Measurements from ENCODE around the gene LBHD2. TPM values are rescaled to one million over a fixed set of nuclear protein-coding genes. Genes with fewer than 3 reads are reported as not detected.
A peak's percentile ranks its signal among the peaks of the same experiment; 100 is the strongest.

LBHD2 gene
- total RNA-seq, 1 donor from 2014 or later = not detected

DNA sequence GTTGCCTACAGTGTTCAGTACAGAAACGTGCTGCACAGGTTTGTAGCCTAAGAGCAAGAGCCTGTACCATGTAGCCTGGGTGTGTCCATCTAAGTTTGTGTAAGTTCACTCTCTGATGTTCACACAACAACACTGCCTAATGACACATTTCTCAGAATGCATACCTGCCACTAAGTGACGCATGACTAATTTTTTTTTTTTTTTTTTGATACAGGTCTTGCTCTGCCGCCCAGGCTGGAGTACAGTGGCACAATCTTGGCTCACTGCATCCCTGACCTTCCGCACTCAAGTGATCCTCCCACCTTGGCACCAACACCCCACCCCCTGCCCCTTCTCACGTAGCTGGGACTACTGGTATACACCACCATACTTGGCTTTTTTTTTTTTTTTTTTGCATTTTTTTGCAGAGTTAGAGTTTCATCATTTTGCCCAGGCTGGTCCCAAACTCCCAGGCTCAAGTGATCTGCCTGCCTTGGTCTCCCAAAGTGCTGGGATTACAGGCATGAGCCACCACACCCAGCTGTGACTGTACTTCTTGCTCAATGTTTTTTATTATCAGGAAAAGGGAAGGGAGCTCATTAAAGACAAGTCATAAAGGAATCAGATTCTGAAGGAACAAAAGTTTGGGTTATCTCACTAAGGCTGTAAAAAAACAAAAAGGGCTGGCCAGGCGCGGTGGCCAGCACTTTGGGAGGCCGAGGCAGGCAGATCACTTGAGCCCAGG is 16.6 kb upstream of the LBHD2 start:
- no peaks in the 10 kb centered on the region for H3K36me3 ChIP-seq (ENCODE audit: insufficient read depth, low read length)
- no peak for FAIRE-seq
- no peak overlapping the region for H3K4me3 Mint-ChIP-seq (ENCODE audit: unreplicated experiment)
- no peaks in the 10 kb centered on the region for H3K4me1 ChIP-seq (ENCODE audit: insufficient read depth, low read length)
- no peak overlapping the region for H3K4me2 ChIP-seq (ENCODE audit: low read length)
- H3K4me1 Mint-ChIP-seq (ENCODE audit: low read depth, unreplicated experiment) = peaks cover 2% of the 10 kb centered on the region
- no peak overlapping the region for H2AFZ ChIP-seq (ENCODE audit: low read depth, low read length)
- no peaks in the 10 kb centered on the region for H3K9me3 Mint-ChIP-seq (ENCODE audit: unreplicated experiment)
- no peaks in the 10 kb centered on the region for H3K9me3 ChIP-seq (ENCODE audit: insufficient read depth, low read depth, low read length)
- no peak overlapping the region for H3K9ac ChIP-seq (ENCODE audit: low read length)
- no peaks in the 10 kb centered on the region for H3K27me3 ChIP-seq (ENCODE audit: insufficient read depth, low read length)
- H3K27ac Mint-ChIP-seq (ENCODE audit: unreplicated experiment) = peak overlapping the region; percentile 23
- H3K4me3 ChIP-seq (ENCODE audit: insufficient read depth, low read depth, low read length) = no peak overlapping the region
- no peaks in the 10 kb centered on the region for H3K36me3 Mint-ChIP-seq (ENCODE audit: low read depth, unreplicated experiment)
- H3K27me3 Mint-ChIP-seq (ENCODE audit: low read depth, unreplicated experiment) = peaks cover 8% of the 10 kb centered on the region
- H4K20me1 ChIP-seq (ENCODE audit: insufficient read depth, low read length) = no peaks in the 10 kb centered on the region
- DNase-seq (ENCODE audit: low read depth) = peak; percentile 34
- H3K27ac ChIP-seq (ENCODE audit: low read depth, low read length) = no peak overlapping the region
- no peaks in the 10 kb centered on the region for H3K79me2 ChIP-seq (ENCODE audit: insufficient read depth, low read length)
- no peak for TF ChIP-seq EZH2 (IDR thresholded peaks at IDR 0.05; ENCODE audit: insufficient read depth, low read length)
- TF ChIP-seq, protein P1, sequence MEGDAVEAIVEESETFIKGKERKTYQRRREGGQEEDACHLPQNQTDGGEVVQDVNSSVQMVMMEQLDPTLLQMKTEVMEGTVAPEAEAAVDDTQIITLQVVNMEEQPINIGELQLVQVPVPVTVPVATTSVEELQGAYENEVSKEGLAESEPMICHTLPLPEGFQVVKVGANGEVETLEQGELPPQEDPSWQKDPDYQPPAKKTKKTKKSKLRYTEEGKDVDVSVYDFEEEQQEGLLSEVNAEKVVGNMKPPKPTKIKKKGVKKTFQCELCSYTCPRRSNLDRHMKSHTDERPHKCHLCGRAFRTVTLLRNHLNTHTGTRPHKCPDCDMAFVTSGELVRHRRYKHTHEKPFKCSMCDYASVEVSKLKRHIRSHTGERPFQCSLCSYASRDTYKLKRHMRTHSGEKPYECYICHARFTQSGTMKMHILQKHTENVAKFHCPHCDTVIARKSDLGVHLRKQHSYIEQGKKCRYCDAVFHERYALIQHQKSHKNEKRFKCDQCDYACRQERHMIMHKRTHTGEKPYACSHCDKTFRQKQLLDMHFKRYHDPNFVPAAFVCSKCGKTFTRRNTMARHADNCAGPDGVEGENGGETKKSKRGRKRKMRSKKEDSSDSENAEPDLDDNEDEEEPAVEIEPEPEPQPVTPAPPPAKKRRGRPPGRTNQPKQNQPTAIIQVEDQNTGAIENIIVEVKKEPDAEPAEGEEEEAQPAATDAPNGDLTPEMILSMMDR (IDR thresholded peaks at IDR 0.05; ENCODE audit: insufficient read depth, low read depth, low read length) = no peak

DNA sequence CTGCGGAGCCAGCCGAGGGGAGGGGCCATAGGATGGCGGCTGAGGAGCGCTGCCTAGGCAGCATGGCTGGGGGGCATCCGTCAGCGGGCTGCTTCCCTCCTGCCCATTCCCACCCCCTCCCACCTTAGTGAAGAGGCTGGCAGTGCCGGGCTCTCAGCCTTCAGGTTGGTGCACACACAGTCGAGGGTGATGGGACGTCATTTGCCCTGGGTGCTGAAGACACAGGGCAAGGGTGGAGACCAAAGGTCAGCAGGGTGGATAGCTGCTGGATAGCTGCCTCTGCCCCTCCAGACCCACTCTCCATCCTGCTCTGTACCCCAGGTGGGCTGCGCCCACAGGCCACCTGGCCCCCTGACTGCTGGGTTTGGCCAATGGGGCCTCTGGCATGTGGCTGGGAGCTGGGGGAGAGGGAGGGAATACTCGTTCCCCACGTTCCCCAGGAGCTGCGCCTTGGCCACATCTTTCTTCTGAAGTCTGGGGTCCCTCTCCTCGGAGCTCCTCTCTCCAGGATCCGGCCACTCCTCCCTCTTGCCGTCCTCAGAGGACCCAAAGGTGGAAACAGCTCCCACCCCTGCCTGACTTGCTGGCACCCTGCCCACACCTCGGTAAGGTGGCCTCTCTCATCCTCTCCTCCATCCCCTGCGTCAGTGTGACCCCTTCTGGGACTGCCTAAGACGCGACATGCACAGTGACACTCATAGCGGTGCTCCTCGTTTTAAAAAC is 15.5 kb upstream of the LBHD2 start:
- H3K9ac ChIP-seq (ENCODE audit: low read length) = no peak overlapping the region
- H3K9me3 ChIP-seq (ENCODE audit: insufficient read depth, low read depth, low read length) = no peaks in the 10 kb centered on the region
- Mint-ChIP-seq H3K4me3 (ENCODE audit: unreplicated experiment) (no peak overlapping the region), H3K4me1 (ENCODE audit: low read depth, unreplicated experiment) (peaks cover 2% of the 10 kb centered on the region), H3K36me3 (ENCODE audit: low read depth, unreplicated experiment) (no peaks in the 10 kb centered on the region), H3K27ac (ENCODE audit: unreplicated experiment) (no peak overlapping the region), H3K9me3 (ENCODE audit: unreplicated experiment) (no peaks in the 10 kb centered on the region), H3K27me3 (ENCODE audit: low read depth, unreplicated experiment) (peaks cover 12% of the 10 kb centered on the region)
- no peak overlapping the region for H3K4me3 ChIP-seq (ENCODE audit: insufficient read depth, low read depth, low read length)
- no peaks in the 10 kb centered on the region for H3K27me3 ChIP-seq (ENCODE audit: insufficient read depth, low read length)
- H4K20me1 ChIP-seq (ENCODE audit: insufficient read depth, low read length) = no peaks in the 10 kb centered on the region
- H3K36me3 ChIP-seq (ENCODE audit: insufficient read depth, low read length) = no peaks in the 10 kb centered on the region
- H3K27ac ChIP-seq (ENCODE audit: low read depth, low read length) = no peak overlapping the region
- FAIRE-seq (no peak), DNase-seq (ENCODE audit: low read depth) (no peak)
- H2AFZ ChIP-seq (ENCODE audit: low read depth, low read length) = no peak overlapping the region
- H3K4me1 ChIP-seq (ENCODE audit: insufficient read depth, low read length) = no peaks in the 10 kb centered on the region
- no peak overlapping the region for H3K4me2 ChIP-seq (ENCODE audit: low read length)
- no peak for TF ChIP-seq EZH2 (IDR thresholded peaks at IDR 0.05; ENCODE audit: insufficient read depth, low read length)
- H3K79me2 ChIP-seq (ENCODE audit: insufficient read depth, low read length) = no peaks in the 10 kb centered on the region

DNA sequence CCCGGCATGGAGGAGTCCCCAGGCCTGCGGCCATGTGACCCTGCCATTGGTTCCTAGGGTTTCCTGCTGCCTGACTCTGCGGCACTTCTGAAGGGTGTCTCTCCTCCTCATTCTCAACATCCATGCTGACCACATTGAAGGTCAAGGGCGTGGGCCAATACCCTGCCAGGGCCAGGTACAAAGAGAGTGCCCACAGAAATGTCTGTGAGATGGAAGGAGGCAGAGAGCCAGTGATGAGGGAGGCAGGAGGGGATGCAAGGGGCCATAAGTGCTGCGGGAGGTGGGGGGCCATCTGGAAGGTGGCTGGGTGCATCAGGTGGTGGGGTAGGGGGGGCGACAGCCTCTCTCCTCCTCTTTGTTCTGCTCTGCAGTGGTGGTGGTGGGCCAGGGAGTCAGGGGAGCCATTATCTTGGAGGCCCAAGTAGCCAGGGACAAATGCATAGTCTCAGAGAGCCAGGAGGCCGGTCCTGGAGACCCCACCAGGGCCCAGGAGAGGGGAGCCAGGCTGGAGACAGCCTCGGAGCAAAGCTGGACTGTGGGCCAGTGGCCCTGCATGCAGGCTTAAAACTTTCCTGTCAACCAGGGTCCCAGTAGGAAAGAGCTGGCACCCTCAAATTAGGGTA is 13.6 kb upstream of the LBHD2 start:
- Mint-ChIP-seq H3K27ac (ENCODE audit: unreplicated experiment) (no peak overlapping the region), H3K4me1 (ENCODE audit: low read depth, unreplicated experiment) (peaks cover 2% of the 10 kb centered on the region), H3K9me3 (ENCODE audit: unreplicated experiment) (no peaks in the 10 kb centered on the region), H3K27me3 (ENCODE audit: low read depth, unreplicated experiment) (peaks cover 12% of the 10 kb centered on the region), H3K36me3 (ENCODE audit: low read depth, unreplicated experiment) (no peaks in the 10 kb centered on the region), H3K4me3 (ENCODE audit: unreplicated experiment) (no peak overlapping the region)
- Histone ChIP-seq H3K79me2 (ENCODE audit: insufficient read depth, low read length) (no peaks in the 10 kb centered on the region), H2AFZ (ENCODE audit: low read depth, low read length) (no peak overlapping the region), H3K4me3 (ENCODE audit: insufficient read depth, low read depth, low read length) (no peak overlapping the region), H3K27ac (ENCODE audit: low read depth, low read length) (no peak overlapping the region), H3K27me3 (ENCODE audit: insufficient read depth, low read length) (no peaks in the 10 kb centered on the region), H3K9me3 (ENCODE audit: insufficient read depth, low read depth, low read length) (no peaks in the 10 kb centered on the region), H3K9ac (ENCODE audit: low read length) (no peak overlapping the region), H4K20me1 (ENCODE audit: insufficient read depth, low read length) (no peaks in the 10 kb centered on the region), H3K36me3 (ENCODE audit: insufficient read depth, low read length) (no peaks in the 10 kb centered on the region), H3K4me1 (ENCODE audit: insufficient read depth, low read length) (no peaks in the 10 kb centered on the region), H3K4me2 (ENCODE audit: low read length) (no peak overlapping the region)
- no peak for TF ChIP-seq EZH2 (IDR thresholded peaks at IDR 0.05; ENCODE audit: insufficient read depth, low read length)
- TF ChIP-seq, protein P1 (IDR thresholded peaks at IDR 0.05; ENCODE audit: insufficient read depth, low read depth, low read length) = no peak
- FAIRE-seq (no peak), DNase-seq (ENCODE audit: low read depth) (no peak)

All from astrocyte (in vitro differentiated cells and primary cell).